Chondrocyte (in vitro differentiated cells): ENCODE data around the gene KRTAP12-1. TPM values are rescaled to one million over a fixed set of nuclear protein-coding genes. Genes with fewer than 3 reads are reported as not detected.

Experiments used
- DNase-seq: peaks from one replicate; pipeline ENCODE4 v3.0.0; 2021; ENCODE audit warnings: mixed read lengths, low spot score
- H3K27ac Mint-ChIP-seq: one replicate; pipeline ENCODE4 v1.8.0; 2021; ENCODE audit warnings: mild to moderate bottlenecking, moderate library complexity, mixed read lengths; ENCODE audit not compliant: unreplicated experiment
- H3K27me3 Mint-ChIP-seq: 2 replicates; pipeline ENCODE4 v1.8.0; 2021; ENCODE audit warnings: low read depth, mixed read lengths
- H3K36me3 Mint-ChIP-seq: 2 replicates; pipeline ENCODE4 v1.8.0; 2021; ENCODE audit warnings: low read depth, mixed read lengths
- H3K4me1 Mint-ChIP-seq: 2 replicates; pipeline ENCODE4 v1.8.0; 2021; ENCODE audit warnings: low read depth, mild to moderate bottlenecking, mixed read lengths
- H3K4me3 Mint-ChIP-seq: one replicate; pipeline ENCODE4 v1.8.0; 2021; ENCODE audit warnings: mild to moderate bottlenecking, moderate library complexity, mixed read lengths; ENCODE audit not compliant: unreplicated experiment
- H3K9me3 Mint-ChIP-seq: 2 replicates; pipeline ENCODE4 v1.8.0; 2021; ENCODE audit warnings: low read depth, mixed read lengths
- CTCF ChIP-seq: fragments of 200-600 bp; sonication (generic); IDR thresholded peaks from 2 replicates; pipeline ENCODE4 v1.5.0; 2021; ENCODE audit warnings: antibody characterized with exemption, mild to moderate bottlenecking, moderate library complexity
- total RNA-seq: library from RNA; stranded (reverse); gene quantifications from 3 replicates; pipeline ENCODE4 v1.2.1, GENCODE V29; 2021

KRTAP12-1 gene
- total RNA-seq, 1 donor from 2014 or later: not detected

- no peak overlapping the region for H3K27ac Mint-ChIP-seq
- no peak overlapping the region for H3K4me3 Mint-ChIP-seq
- H3K36me3 Mint-ChIP-seq: peaks cover 1% of the 10 kb centered on the region
- peaks cover 3% of the 10 kb centered on the region for H3K9me3 Mint-ChIP-seq
- H3K4me1 Mint-ChIP-seq: peaks cover 18% of the 10 kb centered on the region
- DNase-seq: peak; percentile 78
- peaks cover 70% of the 10 kb centered on the region for H3K27me3 Mint-ChIP-seq
- TF ChIP-seq CTCF: no peak
Observed at GRCh38 chr21:44709426-44710293, 27.7 kb upstream of the KRTAP12-1 start.

DNA sequence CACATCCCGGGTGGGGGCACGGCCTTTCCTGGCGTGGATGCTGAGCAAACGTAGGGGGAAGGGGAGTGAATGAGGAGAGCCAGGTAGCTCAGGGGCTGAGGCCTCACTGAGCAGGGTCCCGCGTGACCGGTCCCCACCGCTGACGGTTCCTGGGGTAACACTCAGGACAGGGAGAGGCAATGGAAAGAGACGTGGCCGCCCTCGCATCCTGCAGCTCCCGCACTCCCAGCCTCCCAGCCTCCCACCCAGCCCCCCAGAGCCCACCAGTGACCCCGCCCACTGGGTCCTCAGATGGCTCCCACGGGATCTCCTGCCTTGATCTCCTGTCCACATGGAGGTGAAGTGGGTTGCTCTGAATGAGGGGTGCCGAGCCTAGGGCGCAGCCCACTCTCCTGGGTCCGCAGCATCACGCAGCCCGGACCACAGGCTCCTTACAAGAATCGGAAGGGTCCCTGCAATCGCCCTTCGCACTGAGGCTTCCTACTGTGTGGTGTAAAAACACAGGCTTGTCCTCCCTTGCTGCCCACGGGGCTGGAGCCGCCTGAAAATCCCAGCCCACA lies 27.0 kb upstream of the KRTAP12-1 start:
- peaks cover 18% of the 10 kb centered on the region for H3K4me1 Mint-ChIP-seq
- DNase-seq: peak; percentile 82
- TF ChIP-seq CTCF: no peak
- peaks cover 72% of the 10 kb centered on the region for H3K27me3 Mint-ChIP-seq
- no peak overlapping the region for H3K4me3 Mint-ChIP-seq
- peaks cover 3% of the 10 kb centered on the region for H3K9me3 Mint-ChIP-seq
- peaks cover 1% of the 10 kb centered on the region for H3K36me3 Mint-ChIP-seq
- H3K27ac Mint-ChIP-seq: no peak overlapping the region

- Mint-ChIP-seq H3K9me3 (peaks cover 3% of the 10 kb centered on the region), H3K27me3 (peaks cover 68% of the 10 kb centered on the region), H3K36me3 (peaks cover 1% of the 10 kb centered on the region), H3K4me3 (no peak overlapping the region), H3K27ac (no peak overlapping the region), H3K4me1 (peaks cover 18% of the 10 kb centered on the region)
- TF ChIP-seq CTCF: no peak
- no peak for DNase-seq
Observed at GRCh38 chr21:44708213-44708865, 26.4 kb upstream of the KRTAP12-1 start.

DNA sequence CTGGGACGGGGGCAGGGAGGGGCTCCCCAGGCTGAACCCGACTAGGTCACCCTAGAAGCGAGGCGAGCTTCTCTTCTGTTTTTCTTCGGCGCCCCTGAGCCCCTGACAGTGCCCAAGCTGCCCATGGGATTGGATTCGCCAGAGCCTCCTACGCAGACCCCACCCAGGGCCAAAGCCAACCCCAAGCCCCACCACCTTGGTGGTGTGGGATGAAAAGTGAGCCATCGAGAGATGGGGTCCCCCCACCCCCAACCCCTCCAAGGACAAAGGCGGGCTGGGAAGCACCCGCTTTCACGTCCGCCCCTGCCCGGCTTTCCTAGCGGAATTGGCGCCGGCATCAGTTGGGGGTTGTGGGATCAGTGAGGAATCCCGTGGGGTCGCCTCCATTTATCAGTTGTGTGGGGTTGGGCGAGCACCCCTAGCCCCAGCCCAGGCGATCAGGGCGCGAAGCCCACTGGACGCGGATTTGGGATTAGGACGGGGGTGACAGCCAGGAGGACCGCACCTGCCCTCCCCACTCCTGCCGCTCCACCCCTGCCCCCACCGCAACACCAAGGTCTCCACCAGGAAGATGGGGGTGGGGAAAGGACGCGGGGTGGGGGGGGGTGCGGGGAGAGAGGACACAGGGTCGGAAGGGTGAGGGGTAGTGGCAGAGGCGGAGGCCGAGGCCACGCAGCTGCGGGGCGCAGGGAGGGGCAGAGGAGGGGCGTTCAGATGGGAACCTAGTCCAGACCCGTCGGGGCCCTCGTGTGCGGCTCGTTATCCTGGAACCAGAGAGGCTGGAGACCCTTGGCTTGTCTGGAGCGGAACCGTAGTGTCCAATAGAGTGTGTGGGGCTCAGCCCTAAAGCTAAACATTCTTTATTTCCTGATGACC lies 25.0 kb upstream of the KRTAP12-1 start:
- Mint-ChIP-seq H3K36me3 (peaks cover 1% of the 10 kb centered on the region), H3K4me1 (peaks cover 18% of the 10 kb centered on the region), H3K9me3 (peaks cover 3% of the 10 kb centered on the region), H3K27me3 (peaks cover 69% of the 10 kb centered on the region), H3K4me3 (no peak overlapping the region), H3K27ac (no peak overlapping the region)
- no peak for DNase-seq
- no peak for TF ChIP-seq CTCF
